Measurements from ENCODE around the gene GABBR2. TPM values are rescaled to one million over a fixed set of nuclear protein-coding genes. Genes with fewer than 3 reads are reported as not detected.

GABBR2 gene
- total RNA-seq, 2 experiments from 2014 or later = not detected

DNA sequence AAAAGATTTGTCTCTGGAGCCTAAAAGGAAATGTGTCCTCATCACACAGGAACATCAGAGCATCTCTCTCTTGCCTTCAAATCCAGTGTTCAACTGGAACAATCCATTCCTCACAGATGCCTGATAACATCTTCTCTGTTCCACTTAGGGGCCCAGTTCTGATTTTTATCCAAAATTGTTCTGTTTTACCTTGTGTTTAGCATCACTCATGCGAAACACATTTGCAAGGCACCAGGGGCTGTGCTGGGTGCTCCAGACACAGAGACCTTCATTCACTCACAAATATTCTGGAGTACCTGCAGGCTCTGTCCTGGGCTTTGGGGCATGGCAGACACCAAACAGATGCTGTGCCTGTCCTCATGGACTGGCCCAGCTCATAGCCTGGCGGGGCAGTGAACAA lies 13.8 kb downstream of the GABBR2 start:
- H3K27ac Mint-ChIP-seq = no peak overlapping the region
- DNase-seq = no peak
- H3K4me1 ChIP-seq (ENCODE audit: insufficient read depth, low read length) = no peaks in the 10 kb centered on the region
- H3K27ac ChIP-seq (ENCODE audit: low read depth in 1 of 2, low read length in 2 of 2) = no peak overlapping the region
- H3K4me1 Mint-ChIP-seq (ENCODE audit: low read depth) = no peaks in the 10 kb centered on the region
- H3K36me3 ChIP-seq (ENCODE audit: insufficient read depth, low read length) = no peaks in the 10 kb centered on the region
- intact Hi-C loops (cut with DNase I, micrococcal nuclease) = no loop called here
- H3K4me3 Mint-ChIP-seq = no peak overlapping the region
- no peak overlapping the region for H3K4me3 ChIP-seq (ENCODE audit: low read length)
- no peaks in the 10 kb centered on the region for H3K36me3 Mint-ChIP-seq (ENCODE audit: low read depth)
- H3K9me3 Mint-ChIP-seq = no peaks in the 10 kb centered on the region
- ChIA-PET POLR2A (no interaction called here), CTCF (no interaction called here)
- H3K9me3 ChIP-seq (ENCODE audit: control insufficient read depth in 1 of 2, insufficient read depth in 1 of 2, low read length in 2 of 2) = no peaks in the 10 kb centered on the region
- no peak for ATAC-seq (ENCODE audit: poor library complexity)
- H3K27me3 ChIP-seq (ENCODE audit: control insufficient read depth in 1 of 2, insufficient read depth in 2 of 2, low read length in 2 of 2) = peaks cover 0 to 2% of the 10 kb centered on the region in 2 experiments
- peaks cover 39% of the 10 kb centered on the region for H3K27me3 Mint-ChIP-seq
- no peak for TF ChIP-seq CTCF (IDR thresholded peaks at IDR 0.05)

- H3K4me3 ChIP-seq (ENCODE audit: low read length) = no peak overlapping the region
- ChIA-PET POLR2A (no interaction called here), CTCF (no interaction called here)
- no peak overlapping the region for H3K27ac ChIP-seq (ENCODE audit: low read depth in 1 of 2, low read length in 2 of 2)
- no peaks in the 10 kb centered on the region for H3K36me3 ChIP-seq (ENCODE audit: insufficient read depth, low read length)
- no peak overlapping the region for H3K4me3 Mint-ChIP-seq
- no peaks in the 10 kb centered on the region for H3K36me3 Mint-ChIP-seq (ENCODE audit: low read depth)
- peaks cover 0 to 2% of the 10 kb centered on the region in 2 experiments for H3K27me3 ChIP-seq (ENCODE audit: control insufficient read depth in 1 of 2, insufficient read depth in 2 of 2, low read length in 2 of 2)
- DNase-seq (no peak), ATAC-seq (ENCODE audit: poor library complexity) (no peak)
- TF ChIP-seq CTCF (IDR thresholded peaks at IDR 0.05) = no peak
- no peaks in the 10 kb centered on the region for H3K9me3 ChIP-seq (ENCODE audit: control insufficient read depth in 1 of 2, insufficient read depth in 1 of 2, low read length in 2 of 2)
- peaks cover 21% of the 10 kb centered on the region for H3K27me3 Mint-ChIP-seq
- intact Hi-C loops (cut with DNase I, micrococcal nuclease) = no loop called here
- H3K4me1 ChIP-seq (ENCODE audit: insufficient read depth, low read length) = no peaks in the 10 kb centered on the region
- H3K27ac Mint-ChIP-seq = no peak overlapping the region
- no peaks in the 10 kb centered on the region for H3K9me3 Mint-ChIP-seq
- H3K4me1 Mint-ChIP-seq (ENCODE audit: low read depth) = no peaks in the 10 kb centered on the region
These were observed 16.3 kb downstream of the GABBR2 start for GRCh38 chr9:98692392-98692791.

- Histone ChIP-seq H3K4me1 (ENCODE audit: insufficient read depth, low read length) (no peaks in the 10 kb centered on the region), H3K27ac (ENCODE audit: low read depth in 1 of 2, low read length in 2 of 2) (no peak overlapping the region), H3K36me3 (ENCODE audit: insufficient read depth, low read length) (no peaks in the 10 kb centered on the region), H3K27me3 (ENCODE audit: control insufficient read depth in 1 of 2, insufficient read depth in 2 of 2, low read length in 2 of 2) (peaks cover 0 to 2% of the 10 kb centered on the region in 2 experiments), H3K9me3 (ENCODE audit: control insufficient read depth in 1 of 2, insufficient read depth in 1 of 2, low read length in 2 of 2) (no peaks in the 10 kb centered on the region), H3K4me3 (ENCODE audit: low read length) (no peak overlapping the region)
- intact Hi-C loops (cut with DNase I, micrococcal nuclease) = no loop called here
- CTCF ChIA-PET = no interaction called here
- POLR2A ChIA-PET = no interaction called here
- no peak overlapping the region for H3K4me3 Mint-ChIP-seq
- DNase-seq (no peak), ATAC-seq (ENCODE audit: poor library complexity) (no peak)
- H3K27me3 Mint-ChIP-seq = peaks cover 21% of the 10 kb centered on the region
- no peaks in the 10 kb centered on the region for H3K4me1 Mint-ChIP-seq (ENCODE audit: low read depth)
- TF ChIP-seq CTCF (IDR thresholded peaks at IDR 0.05) = no peak
- no peaks in the 10 kb centered on the region for H3K9me3 Mint-ChIP-seq
- no peak overlapping the region for H3K27ac Mint-ChIP-seq
- H3K36me3 Mint-ChIP-seq (ENCODE audit: low read depth) = no peaks in the 10 kb centered on the region
These were observed 16.8 kb downstream of the GABBR2 start for GRCh38 chr9:98691890-98692289.

Data from CD4-positive, alpha-beta T cell (primary cell).